Hindlimb muscle (tissue), 1 donor: ENCODE measurements around the gene BRI3. TPM values are rescaled to one million over a fixed set of nuclear protein-coding genes. Genes with fewer than 3 reads are reported as not detected.
A peak's percentile ranks its signal among the peaks of the same experiment; 100 is the strongest.

ENCODE experiments used
- DNase-seq: peaks from one replicate; pipeline ENCODE4 v3.0.0-alpha.2; 2013
- polyA plus RNA-seq: library from polyadenylated mRNA; unstranded; fragments of 120-200 nt; gene quantifications from one replicate; pipeline ENCODE4 v1.2.1, GENCODE V29; 2013; ENCODE audit not compliant: insufficient read length

Gene BRI3
- polyA plus RNA-seq, 1 donor = 98.3 TPM

- DNase-seq = peak; percentile 19
These were observed 28.9 kb upstream of the BRI3 start for GRCh38 chr7:98252425-98253054.

DNA sequence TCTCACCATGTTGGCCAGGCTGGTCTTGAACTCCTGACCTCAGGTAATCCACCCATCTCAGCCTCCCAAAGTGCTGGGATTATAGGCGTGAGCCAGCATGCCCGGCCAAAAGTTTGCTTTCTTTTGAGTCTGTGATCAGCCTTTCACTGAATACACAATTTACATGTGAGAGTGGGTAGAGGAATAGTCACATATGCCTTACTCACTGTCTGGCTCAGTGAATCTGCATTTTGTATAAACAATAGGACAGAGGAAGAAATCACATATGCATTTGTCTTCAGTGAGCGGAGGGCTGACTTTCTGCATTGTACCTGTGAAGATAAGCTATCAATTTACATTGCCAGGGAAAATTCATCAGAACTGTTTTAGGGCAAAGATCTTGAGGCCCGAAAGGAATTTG is 27.0 kb upstream of the BRI3 start:
- DNase-seq = no peak

DNA sequence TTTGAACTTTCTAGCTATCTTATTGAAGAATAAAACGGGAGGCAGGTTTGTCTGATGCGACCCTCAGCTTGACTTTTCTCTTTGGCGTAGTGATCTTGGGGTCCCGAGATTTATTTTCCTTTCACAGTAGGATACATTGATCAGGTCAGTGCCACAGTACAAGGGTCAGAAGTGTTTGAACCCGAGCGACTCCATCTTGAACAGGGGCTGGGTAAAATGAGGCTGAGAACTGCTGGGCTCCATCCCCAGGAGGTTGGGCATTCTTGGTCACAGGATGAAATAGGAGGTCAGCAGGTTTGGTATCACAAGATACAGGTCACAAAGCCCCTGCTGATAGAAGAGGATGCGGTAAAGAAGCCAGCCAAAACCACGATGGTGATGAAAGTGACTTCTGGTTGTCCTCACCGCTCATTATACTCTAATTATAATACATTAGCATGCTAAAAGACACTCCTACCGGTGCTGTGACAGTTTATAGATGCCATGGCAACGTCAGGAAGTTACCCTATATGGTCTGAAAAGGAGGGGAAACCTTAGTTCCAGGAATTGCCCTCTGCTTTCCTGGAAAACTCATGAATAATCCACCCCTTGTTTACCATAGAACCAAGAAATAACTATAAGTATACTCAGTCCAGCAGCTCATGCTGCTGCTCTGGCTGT is 26.4 kb upstream of the BRI3 start:
- no peak for DNase-seq

GRCh38 chr7:98256431-98256830 is 25.1 kb upstream of the BRI3 start:
- no peak for DNase-seq

DNA sequence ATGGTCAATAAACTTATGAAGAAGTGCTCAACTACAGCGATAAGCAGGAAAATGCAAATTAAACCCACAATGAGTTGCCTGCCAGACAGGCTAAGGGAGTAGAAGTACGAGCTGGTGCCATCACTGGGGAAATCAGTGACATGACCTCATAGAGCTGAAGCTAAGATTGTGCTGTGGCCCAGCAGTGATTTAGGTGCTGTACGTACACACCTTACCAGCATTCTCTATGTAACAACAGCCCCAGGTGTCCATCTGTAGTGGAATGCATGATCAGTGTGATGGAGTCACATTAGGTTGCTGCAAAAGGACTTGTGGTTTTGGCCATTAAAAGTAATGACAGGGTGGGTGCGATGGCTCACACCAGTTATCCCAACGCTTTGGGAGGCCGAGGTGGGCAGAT is 23.8 kb upstream of the BRI3 start:
- no peak for DNase-seq

GRCh38 chr7:98265841-98266271 is 15.6 kb upstream of the BRI3 start:
- no peak for DNase-seq

- no peak for DNase-seq
These were observed 14.6 kb upstream of the BRI3 start for GRCh38 chr7:98266840-98267239.

DNA sequence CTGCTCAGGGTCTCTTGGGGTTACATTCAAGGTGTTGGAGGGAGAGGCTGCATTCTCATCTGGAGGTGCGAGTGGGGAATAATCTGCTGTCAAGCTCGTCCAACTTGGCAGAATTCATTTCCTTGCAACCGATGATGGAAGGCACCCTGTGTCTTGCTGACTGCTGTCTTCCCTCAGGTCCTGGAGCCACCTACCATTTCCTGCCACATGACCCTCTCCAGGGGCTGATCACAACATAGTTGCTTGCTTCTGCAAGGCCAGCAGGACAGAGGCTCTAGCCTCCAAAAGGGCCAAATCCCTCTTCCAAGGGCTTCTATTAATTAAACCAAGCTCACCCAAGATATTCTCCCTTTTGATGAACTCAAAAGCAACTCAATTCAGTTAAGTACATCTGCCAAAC is 14.2 kb upstream of the BRI3 start:
- no peak for DNase-seq

DNA sequence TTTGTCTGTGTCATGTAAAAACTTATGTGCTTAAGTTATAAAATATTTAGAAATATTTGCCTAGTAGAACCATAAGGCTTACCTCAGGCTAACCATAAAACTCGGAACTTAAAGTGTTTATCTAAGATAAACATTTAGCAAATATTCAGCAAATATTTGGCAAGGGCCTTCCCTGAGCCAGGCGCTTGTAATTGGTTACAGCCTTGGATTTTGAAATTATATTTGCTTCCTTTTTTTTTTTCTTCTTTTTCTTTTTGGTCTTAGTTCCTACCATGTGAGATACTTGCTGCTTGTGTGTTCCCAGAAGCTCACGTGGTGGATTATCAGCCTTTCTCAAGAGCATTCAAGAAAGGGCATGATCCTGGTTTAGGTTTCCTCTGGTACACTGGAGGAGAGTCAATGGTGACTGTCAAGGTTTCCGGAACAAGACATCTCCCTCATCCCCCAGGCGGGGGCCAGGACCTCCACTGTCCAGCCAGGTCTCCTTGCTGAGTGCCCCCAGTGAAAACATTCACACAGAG is 5.2 kb upstream of the BRI3 start:
- no peak for DNase-seq

GRCh38 chr7:98278408-98278807 is 3.1 kb upstream of the BRI3 start:
- DNase-seq = no peak

DNA sequence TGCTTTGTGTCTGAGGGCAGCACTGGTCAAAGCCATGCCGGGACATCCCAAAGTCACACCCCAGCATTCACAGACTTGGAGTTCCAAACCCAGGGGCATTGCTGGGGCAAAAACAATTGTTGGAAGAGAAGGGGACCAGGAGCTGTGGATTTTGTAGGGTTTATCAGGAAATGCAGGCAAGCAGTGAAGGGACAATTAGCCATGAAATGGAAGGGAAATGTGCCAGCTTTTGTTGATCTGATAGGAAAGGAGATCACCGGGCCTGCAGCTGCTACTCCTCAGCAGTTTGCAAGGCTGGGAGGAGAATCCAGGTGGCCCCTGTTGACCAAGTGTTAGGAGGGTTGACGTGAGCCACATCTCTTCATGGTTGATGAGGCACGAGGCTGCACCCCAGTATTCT is 2.5 kb upstream of the BRI3 start:
- no peak for DNase-seq

DNA sequence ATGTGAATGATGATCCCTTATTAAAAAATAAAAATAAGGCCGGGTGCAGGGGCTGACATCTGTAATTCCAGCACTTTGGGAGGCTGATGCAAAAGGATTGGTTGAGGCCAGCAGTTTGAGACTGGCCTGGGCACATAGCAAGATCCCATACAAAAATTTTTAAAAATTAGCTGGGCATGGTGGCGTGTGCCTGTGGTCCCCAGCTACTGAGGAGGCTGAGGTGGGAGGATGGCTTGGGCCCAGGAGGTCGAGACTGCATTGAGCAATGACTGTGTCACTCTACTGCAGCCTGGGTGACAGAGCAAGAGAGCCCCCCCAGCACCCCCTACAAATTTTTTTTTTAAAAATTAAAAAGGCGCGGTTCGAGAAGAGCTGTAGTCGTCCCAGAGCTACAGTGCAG is 1.2 kb upstream of the BRI3 start:
- DNase-seq = no peak

- no peak for DNase-seq
These were observed 496 bp downstream of the BRI3 start for GRCh38 chr7:98281757-98282606.

DNA sequence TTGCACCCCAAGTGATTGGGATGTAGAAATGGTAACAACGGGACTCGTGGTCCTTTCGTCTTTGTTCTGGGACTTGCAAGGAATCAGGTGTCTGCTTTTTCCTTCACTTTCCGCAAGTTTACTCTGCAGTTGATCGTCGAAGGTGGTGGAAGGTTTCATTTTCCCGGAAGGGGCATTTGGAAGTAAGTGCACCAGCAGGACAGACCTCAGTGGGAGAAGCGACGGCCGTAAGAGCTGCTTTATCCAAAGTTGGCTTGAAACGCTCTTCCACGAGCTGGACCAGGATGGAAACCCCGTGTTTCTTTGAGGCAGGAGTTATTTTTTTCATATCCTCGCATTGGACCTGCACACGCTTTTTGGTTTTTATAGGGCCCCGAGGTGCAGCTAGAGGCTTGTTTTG is 1.2 kb downstream of the BRI3 start:
- no peak for DNase-seq

- no peak for DNase-seq
These were observed 1.8 kb downstream of the BRI3 start for GRCh38 chr7:98283127-98283886.

DNA sequence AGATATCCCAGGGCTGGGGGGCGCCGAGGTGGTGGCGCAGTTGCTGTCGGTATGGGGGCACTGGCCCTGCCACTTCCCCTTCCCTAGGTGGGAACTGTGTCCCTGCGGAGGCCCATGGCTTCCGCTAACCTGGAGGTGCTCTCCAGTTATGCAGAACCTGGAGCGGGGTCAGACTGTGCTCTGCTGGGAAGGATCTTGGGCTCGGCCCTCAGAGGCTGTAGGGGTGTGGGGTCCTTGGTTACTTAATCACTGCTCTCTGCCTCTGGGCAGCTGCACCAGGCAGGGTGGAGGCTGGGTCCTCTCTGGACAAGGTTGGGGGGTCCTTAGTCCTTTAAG is 2.4 kb downstream of the BRI3 start:
- DNase-seq = no peak

GRCh38 chr7:98284335-98285036 is 3.0 kb downstream of the BRI3 start:
- DNase-seq = peak; percentile 45

DNA sequence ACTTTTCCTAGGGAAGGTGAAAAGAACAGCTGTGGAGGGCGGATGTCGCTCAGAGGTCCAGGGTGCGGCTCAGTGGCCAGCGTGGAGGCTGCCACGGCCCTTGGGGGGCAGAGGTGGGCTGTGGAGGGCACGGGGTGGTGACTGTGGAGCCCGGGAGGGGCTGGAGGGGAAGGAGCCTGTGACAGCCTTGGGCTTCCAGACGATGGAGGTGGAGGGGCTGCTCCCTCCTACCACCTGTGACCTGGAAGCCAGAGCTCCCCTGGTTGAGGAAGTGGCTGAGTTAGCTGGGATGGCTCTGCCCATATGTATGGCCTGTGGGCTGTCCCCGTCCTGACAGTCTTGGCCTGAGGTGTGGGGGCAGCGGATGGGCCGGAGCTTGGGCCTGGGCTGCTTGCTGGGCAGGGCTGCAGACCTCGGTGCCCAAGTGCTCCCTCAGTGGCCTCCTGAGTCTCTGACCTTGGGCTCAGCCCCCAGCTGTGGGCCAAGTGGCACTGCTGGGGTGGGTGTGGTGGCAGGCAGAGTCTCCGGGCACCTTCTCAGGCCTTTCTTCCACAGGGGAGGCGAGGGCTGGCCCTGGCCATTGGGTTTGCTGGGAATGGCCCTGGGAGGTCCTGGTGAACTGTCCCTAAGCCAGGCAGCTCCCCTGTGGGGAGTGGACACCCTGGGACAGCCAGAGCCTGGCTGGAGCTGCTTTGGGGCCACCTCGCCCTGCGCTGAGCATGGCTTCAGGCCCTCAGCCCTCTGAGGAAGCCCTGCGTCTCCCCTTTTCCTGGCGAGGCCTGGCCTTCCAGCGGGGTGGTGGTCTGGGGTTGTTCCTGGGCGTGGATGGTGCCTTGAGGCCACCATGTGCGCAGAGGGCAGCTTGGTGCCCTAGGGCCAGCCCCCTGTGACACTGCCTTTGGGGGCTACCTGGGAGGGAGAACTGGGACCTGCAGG is 3.9 kb downstream of the BRI3 start:
- no peak for DNase-seq

GRCh38 chr7:98286093-98286539 is 4.6 kb downstream of the BRI3 start:
- DNase-seq = no peak

- no peak for DNase-seq
These were observed 5.4 kb downstream of the BRI3 start for GRCh38 chr7:98286701-98287485.
